GM18868 (cell line): ENCODE data around the gene NCBP3.
A peak's percentile ranks its signal among the peaks of the same experiment; 100 is the strongest.

Experiments
- ATAC-seq: cut with Tn5 transposase; IDR thresholded peaks from one replicate; pipeline ENCODE4 v1.9.1; 2021; ENCODE audit warnings: mild to moderate bottlenecking, moderate library complexity; ENCODE audit not compliant: unreplicated experiment

Gene NCBP3

GRCh38 chr17:3845621-3846436 is at the start of gene NCBP3:
Gene NCBP3 (minus strand): TSS chr17:3846246. CDS start chr17:3846223, 23 bp downstream.
- ATAC-seq: peak; percentile 94

- no peak for ATAC-seq
Observed at GRCh38 chr17:3895354-3895753, 49.3 kb upstream of the NCBP3 start.

- no peak for ATAC-seq
Observed at GRCh38 chr17:3894911-3895343, 48.9 kb upstream of the NCBP3 start.

GRCh38 chr17:3894188-3894587 is 48.1 kb upstream of the NCBP3 start:
- no peak for ATAC-seq

- ATAC-seq: no peak
Observed at GRCh38 chr17:3893720-3894116, 47.7 kb upstream of the NCBP3 start.

GRCh38 chr17:3893003-3893719 is 47.1 kb upstream of the NCBP3 start, which contains the start of gene CAMKK1:
Gene CAMKK1 (minus strand): TSS chr17:3893053. CDS start chr17:3885687, 7,366 bp downstream.
- peak; percentile 80 for ATAC-seq

- no peak for ATAC-seq
Observed at GRCh38 chr17:3892095-3892998, 46.3 kb upstream of the NCBP3 start.

- no peak for ATAC-seq
Observed at GRCh38 chr17:3891626-3892094, 45.6 kb upstream of the NCBP3 start.

GRCh38 chr17:3890878-3891219 is 44.8 kb upstream of the NCBP3 start:
- no peak for ATAC-seq

GRCh38 chr17:3890082-3890877 is 44.2 kb upstream of the NCBP3 start:
- ATAC-seq: no peak

- ATAC-seq: no peak
Observed at GRCh38 chr17:3889325-3890012, 43.4 kb upstream of the NCBP3 start.

- ATAC-seq: no peak
Observed at GRCh38 chr17:3888343-3889171, 42.5 kb upstream of the NCBP3 start.

GRCh38 chr17:3887804-3888203 is 41.8 kb upstream of the NCBP3 start:
- ATAC-seq: no peak

- no peak for ATAC-seq
Observed at GRCh38 chr17:3887394-3887793, 41.3 kb upstream of the NCBP3 start.

GRCh38 chr17:3886776-3887175 is 40.7 kb upstream of the NCBP3 start:
- ATAC-seq: no peak

- no peak for ATAC-seq
Observed at GRCh38 chr17:3885970-3886369, 39.9 kb upstream of the NCBP3 start.

GRCh38 chr17:3885271-3885670 is 39.2 kb upstream of the NCBP3 start:
- no peak for ATAC-seq

GRCh38 chr17:3884188-3884587 is 38.1 kb upstream of the NCBP3 start:
- no peak for ATAC-seq

- no peak for ATAC-seq
Observed at GRCh38 chr17:3882276-3882675, 36.2 kb upstream of the NCBP3 start.
